SH-SY5Y (cell line): ENCODE measurements around the gene KCNB1.

Experiments
- GATA2 ChIP-seq: IDR thresholded peaks from 2 replicates; pipeline ENCODE4 v1.6.1; 2011; ENCODE audit warnings: mild to moderate bottlenecking, low read depth, low read length
- GATA3 ChIP-seq: IDR thresholded peaks from 2 replicates; pipeline ENCODE4 v1.6.1; 2011; ENCODE audit warnings: low read depth, mild to moderate bottlenecking, low read length, moderate library complexity

DNA sequence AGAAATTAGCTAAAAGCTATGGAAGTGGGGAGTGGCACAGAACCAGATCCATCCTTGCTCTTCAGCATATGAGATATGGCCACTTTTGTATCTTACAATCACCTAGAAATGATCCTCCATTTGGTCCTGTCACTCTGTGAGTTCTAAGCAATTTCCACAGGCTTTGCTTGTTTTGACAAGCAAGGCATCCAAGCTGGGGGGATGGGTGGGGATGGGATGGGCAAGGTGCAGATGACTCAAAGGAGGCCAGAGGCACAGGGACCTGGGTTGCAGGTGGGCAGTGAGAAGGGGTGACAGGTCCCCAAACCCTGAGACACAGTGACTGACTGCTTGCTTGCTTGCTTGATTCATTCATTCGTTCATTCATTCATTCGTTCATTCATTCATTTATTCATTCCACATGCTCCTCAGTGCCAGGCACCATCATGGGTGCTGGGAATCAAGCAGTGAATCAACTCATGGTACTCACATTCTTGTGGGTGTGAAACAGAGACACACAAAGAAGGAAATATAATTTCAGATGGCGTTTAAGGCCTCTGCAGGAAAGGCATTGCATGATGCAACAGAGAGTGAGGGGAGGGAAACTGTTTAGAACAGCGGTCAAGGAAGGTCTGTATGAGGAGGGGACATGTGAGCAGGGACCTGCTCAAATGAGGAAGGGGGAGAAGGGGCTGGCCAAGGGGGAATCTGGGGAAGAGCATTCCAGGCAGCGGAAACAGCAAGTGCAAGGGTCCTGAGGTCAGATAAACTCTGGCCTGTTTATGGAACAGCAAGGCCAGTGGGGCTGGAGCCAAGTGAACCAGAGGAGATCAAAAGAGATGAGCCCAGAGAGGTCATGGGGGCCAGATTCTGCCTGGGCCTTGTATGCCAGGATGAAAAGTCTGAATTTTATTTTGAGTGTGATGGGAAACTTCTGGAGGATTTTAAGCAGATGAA, 3.4 kb downstream of the KCNB1 start:
- TF ChIP-seq GATA2 = no peak
- TF ChIP-seq GATA3 = no peak
